SK-N-MC (cell line): ENCODE results near the gene ITIH2.

ENCODE experiments used
- DNase-seq: peaks from one replicate; pipeline ENCODE4 v3.0.0-alpha.2; 2011; ENCODE audit warnings: low read depth, low spot score
- H3K27ac ChIP-seq: fragments of 200-600 bp; sonication (generic); 2 replicates; pipeline ENCODE4 v1.5.1; 2016; ENCODE audit warnings: mixed run types
- H3K36me3 ChIP-seq: fragments of 200-600 bp; sonication (generic); 2 replicates; pipeline ENCODE4 v1.6.1; 2017; ENCODE audit warnings: antibody characterized with exemption, low read length, mixed read lengths; ENCODE audit not compliant: insufficient read depth
- H3K4me3 ChIP-seq: fragments of 200-600 bp; sonication (generic); 2 replicates; pipeline ENCODE4 v1.5.1; 2016
- H3K9ac ChIP-seq: fragments of 200-600 bp; sonication (generic); 2 replicates; pipeline ENCODE4 v1.8.0; 2017; ENCODE audit warnings: mixed run types, mixed read lengths; ENCODE audit not compliant: insufficient read length
- H3K9me3 ChIP-seq: fragments of 200-600 bp; sonication (generic); 2 replicates; pipeline ENCODE4 v1.6.1; 2017; ENCODE audit warnings: low read depth, mild to moderate bottlenecking, antibody characterized with exemption, low read length, moderate library complexity, mixed read lengths
- EZH2 ChIP-seq: fragments of 200-600 bp; sonication (generic); IDR thresholded peaks from one replicate; pipeline ENCODE4 v1.6.1; 2017; ENCODE audit warnings: antibody characterized with exemption
- FOXP2 ChIP-seq: optimal IDR thresholded peaks from 2 replicates; pipeline ENCODE3; 2011; ENCODE audit warnings: mild to moderate bottlenecking, moderate library complexity; ENCODE audit not compliant: insufficient read depth; ENCODE audit errors: extremely low read length, control extremely low read depth
- POLR2AphosphoS5 ChIP-seq: IDR thresholded peaks from 2 replicates; pipeline ENCODE4 v1.6.1; 2012; ENCODE audit warnings: mild to moderate bottlenecking, low read depth, low read length, borderline replicate concordance

ITIH2 gene

DNA sequence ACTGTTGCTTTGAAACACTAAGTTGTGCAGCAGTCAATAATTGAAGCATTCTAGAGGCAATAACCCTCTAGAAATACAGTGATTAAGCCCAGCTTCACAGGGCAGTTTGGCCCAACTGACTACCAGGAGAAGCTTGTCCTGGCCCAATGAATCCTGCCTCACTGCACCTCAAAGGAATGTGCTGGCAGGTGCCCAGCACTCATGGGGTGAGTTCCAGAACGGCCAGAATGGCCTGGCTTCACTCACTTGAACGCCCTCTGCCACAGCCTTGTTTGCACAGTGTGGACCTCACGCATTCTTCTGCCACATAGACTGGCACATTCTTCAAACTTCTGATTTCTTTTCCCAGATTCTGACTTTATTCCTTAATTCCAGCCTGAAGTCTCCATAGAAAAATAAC lies 6.6 kb upstream of the ITIH2 start:
- Histone ChIP-seq H3K9ac (no peak overlapping the region), H3K36me3 (no peaks in the 10 kb centered on the region), H3K4me3 (no peak overlapping the region), H3K9me3 (no peaks in the 10 kb centered on the region), H3K27ac (no peak overlapping the region)
- no peak for DNase-seq
- TF ChIP-seq FOXP2 (no peak), POLR2AphosphoS5 (no peak), EZH2 (no peak)

DNA sequence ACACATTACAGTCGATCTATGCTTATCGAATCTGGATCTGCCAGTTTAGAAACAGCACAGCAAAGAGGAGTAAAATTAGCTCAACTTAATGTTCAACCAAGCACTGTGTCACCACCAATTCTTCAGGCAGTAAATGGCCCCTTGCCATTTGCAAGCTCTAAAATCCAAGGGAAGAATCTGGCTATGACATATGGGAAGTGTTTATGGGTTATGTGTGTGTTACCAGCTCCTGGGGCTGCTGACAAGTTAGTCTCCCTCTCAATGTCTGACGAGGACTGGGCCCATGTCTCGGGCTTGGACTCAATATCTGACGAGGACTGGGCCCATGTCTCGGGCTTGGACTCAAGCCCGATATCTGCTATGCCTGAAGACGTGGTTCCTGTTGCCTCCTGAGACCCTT lies 5.7 kb upstream of the ITIH2 start:
- Histone ChIP-seq H3K27ac (no peak overlapping the region), H3K36me3 (no peaks in the 10 kb centered on the region), H3K4me3 (no peak overlapping the region), H3K9ac (no peak overlapping the region), H3K9me3 (no peaks in the 10 kb centered on the region)
- no peak for DNase-seq
- TF ChIP-seq POLR2AphosphoS5 (no peak), EZH2 (no peak), FOXP2 (no peak)

DNA sequence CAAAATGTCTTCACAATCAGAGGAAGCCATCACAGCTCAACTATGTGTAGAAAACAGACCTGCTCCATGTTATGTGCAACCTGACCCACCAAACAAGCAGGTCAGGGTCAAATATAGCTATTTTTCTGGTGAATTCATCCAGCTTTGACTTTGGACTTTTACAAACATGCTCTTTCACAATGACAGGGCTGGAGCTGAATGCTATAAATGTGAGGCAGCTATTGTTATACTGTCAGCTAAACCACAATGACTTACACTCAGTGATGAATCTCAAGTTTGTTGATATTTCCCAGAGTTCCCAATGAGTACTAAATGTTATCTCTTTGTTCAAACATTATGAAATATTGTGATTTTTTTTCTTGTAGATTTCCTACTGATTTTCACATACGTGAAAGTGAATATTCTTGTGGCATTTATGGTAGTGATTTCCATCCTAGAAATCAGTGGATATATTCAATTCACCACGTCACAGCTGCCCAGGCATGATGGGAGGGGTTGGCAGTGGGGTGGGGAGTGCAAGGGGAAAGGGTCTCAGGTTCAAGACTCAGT lies 2.5 kb upstream of the ITIH2 start:
- no peak for DNase-seq
- no peak overlapping the region for H3K27ac ChIP-seq
- TF ChIP-seq POLR2AphosphoS5 (no peak), EZH2 (no peak)
- H3K36me3 ChIP-seq, result no peaks in the 10 kb centered on the region
- no peak overlapping the region for H3K9ac ChIP-seq
- no peak overlapping the region for H3K4me3 ChIP-seq
- H3K9me3 ChIP-seq, result no peaks in the 10 kb centered on the region

DNA sequence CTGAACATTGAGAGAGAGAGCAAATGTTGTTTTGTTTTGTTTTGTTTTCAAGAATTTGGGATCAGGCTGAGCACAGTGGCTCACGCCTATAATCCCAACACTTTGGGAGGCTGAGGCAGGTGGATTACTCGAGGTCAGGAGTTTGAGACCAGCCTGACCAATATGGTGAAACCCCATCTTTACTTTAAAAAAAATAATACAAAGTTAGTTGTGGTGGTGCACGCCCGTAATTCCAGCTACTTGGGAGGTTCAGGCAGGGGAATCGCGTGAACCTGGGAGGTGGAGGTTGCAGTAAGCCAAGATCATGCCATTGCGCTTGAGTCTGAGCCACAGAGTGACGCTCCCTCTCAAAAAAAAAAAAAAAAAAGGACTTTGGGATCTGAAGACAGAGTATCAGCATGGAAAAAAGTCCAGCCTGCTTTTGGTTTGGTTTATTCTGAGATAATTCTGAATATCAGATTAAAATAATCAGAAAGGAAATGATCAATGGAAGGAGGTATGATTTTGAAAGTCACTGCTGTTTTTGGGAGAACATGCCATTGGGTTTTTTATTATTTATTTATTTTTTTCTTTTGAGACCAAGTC lies 1.9 kb upstream of the ITIH2 start:
- DNase-seq, result no peak
- Histone ChIP-seq H3K9ac (no peak overlapping the region), H3K27ac (no peak overlapping the region), H3K4me3 (no peak overlapping the region), H3K9me3 (no peaks in the 10 kb centered on the region), H3K36me3 (no peaks in the 10 kb centered on the region)
- TF ChIP-seq EZH2 (no peak), POLR2AphosphoS5 (no peak), FOXP2 (no peak)

DNA sequence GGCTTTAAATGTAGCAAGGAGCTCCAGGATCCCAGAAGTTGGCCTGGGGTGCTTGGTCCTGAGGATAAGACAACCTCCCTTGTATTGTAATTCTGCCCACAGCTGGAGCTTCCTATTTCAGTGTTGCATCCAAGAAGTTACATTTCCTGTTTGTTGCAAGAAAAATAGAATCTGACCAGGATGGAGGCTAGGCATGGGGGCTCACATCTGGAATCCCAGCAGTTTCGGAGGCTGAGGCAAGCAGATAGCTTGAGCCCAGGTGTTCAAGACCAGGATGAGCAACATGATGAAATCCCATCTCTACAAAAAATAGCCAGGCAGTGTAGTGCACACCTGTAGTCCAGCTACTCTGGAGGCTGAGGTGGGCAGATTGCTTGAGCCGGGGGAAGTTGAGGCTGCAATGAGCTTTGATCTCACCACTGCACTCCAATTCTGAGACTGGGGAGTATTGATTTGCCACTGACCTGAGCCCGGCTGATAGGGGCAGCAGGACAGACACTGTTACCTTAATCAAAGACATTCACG lies 766 bp upstream of the ITIH2 start:
- Histone ChIP-seq H3K9me3 (no peaks in the 10 kb centered on the region), H3K9ac (no peak overlapping the region), H3K36me3 (no peaks in the 10 kb centered on the region), H3K27ac (no peak overlapping the region), H3K4me3 (no peak overlapping the region)
- no peak for DNase-seq
- TF ChIP-seq EZH2 (no peak), POLR2AphosphoS5 (no peak), FOXP2 (no peak)

DNA sequence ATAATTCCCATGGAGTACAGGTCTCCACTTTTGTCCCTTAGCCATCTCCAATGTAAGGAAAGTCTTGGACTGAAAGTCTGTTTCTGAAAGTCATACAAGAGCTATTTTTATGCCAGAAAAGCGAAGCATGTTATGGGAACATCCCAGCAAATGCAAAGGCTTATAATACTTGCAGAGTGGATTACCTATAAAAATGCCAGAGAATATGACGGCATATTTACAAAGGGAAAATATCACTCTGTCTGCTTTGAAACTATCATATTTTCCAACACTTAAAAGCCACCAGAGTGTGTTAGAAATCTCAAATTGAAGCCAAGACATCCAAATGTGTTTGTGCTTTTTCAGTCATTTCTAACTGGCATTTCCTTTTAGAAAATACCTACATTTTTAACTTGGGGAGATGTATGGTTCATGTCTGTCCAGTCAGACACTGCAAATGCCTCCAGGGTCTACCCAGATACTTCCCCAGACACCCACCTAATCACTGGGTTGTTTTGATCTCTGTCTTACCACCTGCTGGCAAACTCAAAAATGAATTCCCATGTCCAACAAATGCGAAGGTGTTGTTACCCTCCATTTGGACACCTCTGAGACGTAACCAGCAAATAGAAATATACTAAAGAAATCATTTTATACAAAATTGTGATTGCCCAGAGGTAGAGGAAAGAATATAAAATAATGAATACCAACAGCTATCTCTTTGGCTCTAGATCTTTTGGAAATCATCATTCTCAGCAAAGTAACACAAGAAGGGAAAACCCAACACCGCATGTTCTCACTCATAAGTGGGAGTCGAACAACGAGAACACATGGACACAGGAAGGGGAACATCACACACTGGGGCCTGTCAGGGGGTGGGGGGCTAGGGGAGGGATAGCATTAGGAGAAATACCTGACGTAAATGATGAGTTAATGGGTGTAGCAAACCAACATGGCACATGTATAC lies 1.2 kb downstream of the ITIH2 start:
- DNase-seq, result no peak

DNA sequence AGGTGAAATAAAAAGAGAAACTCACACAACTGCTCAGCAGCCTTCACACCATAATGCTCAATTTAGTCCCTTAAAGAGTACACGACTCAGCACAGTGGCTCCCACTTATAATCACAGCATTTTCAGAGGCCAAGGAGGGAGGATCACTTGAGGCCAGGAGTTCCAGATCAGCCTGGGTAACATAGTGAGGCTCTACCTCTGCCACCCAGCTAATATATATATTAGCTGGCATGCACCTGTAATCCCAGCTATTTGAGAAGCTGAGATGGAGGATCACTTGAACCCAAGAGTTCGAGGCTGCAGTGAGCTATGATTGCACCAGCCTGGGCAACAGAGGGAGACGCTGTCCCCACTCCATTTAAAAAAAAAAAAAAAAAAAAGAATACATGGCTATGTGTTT lies 2.2 kb downstream of the ITIH2 start:
- Histone ChIP-seq H3K4me3 (peak overlapping the region; percentile 60; the same call in 1 of the 2 replicates), H3K9me3 (no peaks in the 10 kb centered on the region), H3K36me3 (no peaks in the 10 kb centered on the region), H3K27ac (no peak overlapping the region), H3K9ac (no peak overlapping the region)
- no peak for DNase-seq
- no peak for TF ChIP-seq POLR2AphosphoS5
- TF ChIP-seq EZH2, result no peak
- TF ChIP-seq FOXP2, result no peak

More for the DNA sequence above, 1.2 kb downstream of the ITIH2 start:
- Histone ChIP-seq H3K36me3 (no peaks in the 10 kb centered on the region), H3K9me3 (no peaks in the 10 kb centered on the region), H3K27ac (no peak overlapping the region), H3K4me3 (no peak overlapping the region), H3K9ac (no peak overlapping the region)
- TF ChIP-seq FOXP2 (no peak), EZH2 (no peak), POLR2AphosphoS5 (no peak)

DNA sequence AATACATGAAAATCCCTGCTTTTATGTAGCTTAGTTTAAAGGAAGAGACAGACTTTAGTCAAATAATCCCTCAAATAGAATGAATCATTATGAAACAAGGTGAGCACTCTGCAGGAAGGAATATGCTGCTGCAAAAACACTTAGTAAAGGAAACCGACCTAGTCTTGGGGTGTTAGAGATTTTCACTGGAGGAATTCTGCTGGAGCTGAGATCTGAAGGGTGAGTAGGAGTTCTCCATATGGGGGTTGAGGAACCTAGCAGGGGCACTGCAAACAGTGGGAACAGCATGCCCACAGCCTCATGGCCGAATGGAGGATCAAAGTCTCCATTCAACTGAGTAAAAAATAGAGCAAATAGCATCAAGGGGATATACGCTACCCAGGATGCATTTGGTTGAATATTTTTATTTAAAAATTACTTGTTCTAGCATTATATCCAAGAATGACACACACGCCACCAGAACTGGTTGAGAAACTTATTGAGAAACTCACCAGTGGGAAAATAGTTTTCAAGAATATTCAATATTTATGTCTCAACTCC lies 3.5 kb downstream of the ITIH2 start:
- DNase-seq, result no peak
- no peaks in the 10 kb centered on the region for H3K9me3 ChIP-seq
- H3K4me3 ChIP-seq, result no peak overlapping the region; the same call in 1 of the 2 replicates
- no peak overlapping the region for H3K27ac ChIP-seq
- no peaks in the 10 kb centered on the region for H3K36me3 ChIP-seq
- TF ChIP-seq EZH2, result no peak
- no peak for TF ChIP-seq FOXP2
- no peak overlapping the region for H3K9ac ChIP-seq
